AG04450 (cell line): ENCODE results near the gene MMP28. TPM values are rescaled to one million over a fixed set of nuclear protein-coding genes. Genes with fewer than 3 reads are reported as not detected.

Experiments
- CTCF ChIA-PET: fragments of 300-600, 350-600 bp; formaldehyde crosslinking; extraction: SDS; loops from one replicate; lab custom pipeline; 2022; ENCODE audit warnings: antibody characterized with exemption, inconsistent platforms; lab: Charles Lee
- POLR2A ChIA-PET: fragments of 350-600 bp; formaldehyde crosslinking; extraction: SDS; loops from one replicate; lab custom pipeline; 2021; ENCODE audit warnings: antibody characterized with exemption, inconsistent platforms; lab: Yijun Ruan, JAX
- DNase-seq: peaks from one replicate; pipeline ENCODE4 v3.0.0-alpha.2; 2011; ENCODE audit warnings: low read depth, low spot score
- H3K27ac ChIP-seq: one replicate; pipeline ENCODE4 v1.5.1; 2012; ENCODE audit warnings: low read depth, low read length, control low read depth
- H3K27me3 ChIP-seq: one replicate; pipeline ENCODE4 v1.6.0; 2012; ENCODE audit warnings: low read length; ENCODE audit not compliant: control insufficient read depth, insufficient read depth
- H3K4me3 ChIP-seq: 2 replicates; pipeline ENCODE4 v1.5.1; 2011; ENCODE audit warnings: mild to moderate bottlenecking, low read depth, low read length, control low read depth
- H3K9me3 ChIP-seq: 2 replicates; pipeline ENCODE4 v1.5.1; 2012; ENCODE audit warnings: low read length; ENCODE audit not compliant: control insufficient read depth, insufficient read depth
- polyA plus RNA-seq: library from polyadenylated mRNA; depleted of rRNA; stranded (reverse); fragments of >200 nt; gene quantifications from 2 replicates; pipeline ENCODE4 v1.2.3, GENCODE V29; 2011
- TF ChIP-seq, protein P1 (sequence below): IDR thresholded peaks from 2 replicates; pipeline ENCODE4 v1.5.1; 2011; ENCODE audit warnings: low read depth, low read length, control low read depth, inconsistent platforms

Gene MMP28
- polyA plus RNA-seq, 1 experiment, result 0.17 TPM

- H3K27me3 ChIP-seq, result peaks cover 27% of the 10 kb centered on the region
- no peak overlapping the region for H3K4me3 ChIP-seq
- H3K9me3 ChIP-seq, result no peaks in the 10 kb centered on the region; the same call in 1 of the 2 replicates
- TF ChIP-seq, protein P1, sequence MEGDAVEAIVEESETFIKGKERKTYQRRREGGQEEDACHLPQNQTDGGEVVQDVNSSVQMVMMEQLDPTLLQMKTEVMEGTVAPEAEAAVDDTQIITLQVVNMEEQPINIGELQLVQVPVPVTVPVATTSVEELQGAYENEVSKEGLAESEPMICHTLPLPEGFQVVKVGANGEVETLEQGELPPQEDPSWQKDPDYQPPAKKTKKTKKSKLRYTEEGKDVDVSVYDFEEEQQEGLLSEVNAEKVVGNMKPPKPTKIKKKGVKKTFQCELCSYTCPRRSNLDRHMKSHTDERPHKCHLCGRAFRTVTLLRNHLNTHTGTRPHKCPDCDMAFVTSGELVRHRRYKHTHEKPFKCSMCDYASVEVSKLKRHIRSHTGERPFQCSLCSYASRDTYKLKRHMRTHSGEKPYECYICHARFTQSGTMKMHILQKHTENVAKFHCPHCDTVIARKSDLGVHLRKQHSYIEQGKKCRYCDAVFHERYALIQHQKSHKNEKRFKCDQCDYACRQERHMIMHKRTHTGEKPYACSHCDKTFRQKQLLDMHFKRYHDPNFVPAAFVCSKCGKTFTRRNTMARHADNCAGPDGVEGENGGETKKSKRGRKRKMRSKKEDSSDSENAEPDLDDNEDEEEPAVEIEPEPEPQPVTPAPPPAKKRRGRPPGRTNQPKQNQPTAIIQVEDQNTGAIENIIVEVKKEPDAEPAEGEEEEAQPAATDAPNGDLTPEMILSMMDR, result no peak
- CTCF ChIA-PET, result interaction anchor here (0.8 to 13.6 kb wide), 13 partner anchors 11 to 53 kb away, joined by 3 to 478 read pairs (median 4); partner anchors contain the start of gene TAF15
- no peak overlapping the region for H3K27ac ChIP-seq
- POLR2A ChIA-PET, result interaction anchor here (1.0 kb wide), 1 partner anchor 42 kb away, joined by 10 read pairs; the partner anchor contains the start of gene TAF15
- no peak for DNase-seq
Measured at GRCh38 chr17:35766489-35766877, 29.0 kb downstream of the MMP28 start.

DNA sequence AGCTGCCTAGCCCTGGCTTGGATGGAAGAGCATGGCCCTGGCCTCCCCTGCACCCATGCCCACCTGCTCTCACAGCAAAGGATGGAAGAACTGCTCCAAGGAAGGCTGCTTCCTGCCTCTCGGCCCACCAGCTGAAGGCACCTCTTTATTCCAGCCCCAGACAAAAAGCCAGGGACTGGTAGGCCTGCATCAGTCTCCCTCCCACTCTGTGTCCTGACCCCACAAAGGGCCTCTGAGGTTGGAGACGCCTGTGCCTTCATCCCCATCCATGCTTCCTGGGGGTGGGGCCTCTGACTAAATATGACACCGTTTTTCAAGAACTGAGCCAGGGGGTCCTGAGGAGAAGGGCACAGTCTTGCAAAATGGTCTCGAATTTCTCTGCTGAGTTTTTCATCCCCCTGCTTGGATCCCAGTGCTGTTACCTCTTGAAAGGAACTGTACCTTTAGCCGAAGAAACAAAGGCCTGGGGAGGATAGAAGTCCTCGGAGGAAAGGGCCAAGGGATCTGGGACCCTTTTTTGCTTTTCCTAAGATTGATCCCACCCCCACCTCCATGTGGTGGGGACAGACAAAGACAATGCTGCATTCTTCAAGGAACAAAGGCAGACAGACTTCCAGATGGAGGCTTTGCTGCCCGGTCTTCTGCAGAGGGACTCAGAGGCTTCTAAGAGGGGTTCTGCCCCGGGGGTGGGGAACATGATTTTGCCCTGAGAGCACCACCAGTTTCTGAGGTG is 29.5 kb downstream of the MMP28 start:
- DNase-seq, result no peak
- no peak overlapping the region for H3K4me3 ChIP-seq
- no peaks in the 10 kb centered on the region; the same call in 1 of the 2 replicates for H3K9me3 ChIP-seq
- H3K27ac ChIP-seq, result no peak overlapping the region
- POLR2A ChIA-PET, result interaction anchor here (2.5 kb wide), 1 partner anchor 43 kb away, joined by 24 read pairs; the partner anchor contains the start of gene TAF15
- TF ChIP-seq, protein P1, result no peak
- peaks cover 27% of the 10 kb centered on the region for H3K27me3 ChIP-seq
- CTCF ChIA-PET, result interaction anchor here (0.9 to 13.6 kb wide), 7 partner anchors 11 to 49 kb away, joined by 3 to 478 read pairs (median 6); partner anchors contain the start of gene TAF15

DNA sequence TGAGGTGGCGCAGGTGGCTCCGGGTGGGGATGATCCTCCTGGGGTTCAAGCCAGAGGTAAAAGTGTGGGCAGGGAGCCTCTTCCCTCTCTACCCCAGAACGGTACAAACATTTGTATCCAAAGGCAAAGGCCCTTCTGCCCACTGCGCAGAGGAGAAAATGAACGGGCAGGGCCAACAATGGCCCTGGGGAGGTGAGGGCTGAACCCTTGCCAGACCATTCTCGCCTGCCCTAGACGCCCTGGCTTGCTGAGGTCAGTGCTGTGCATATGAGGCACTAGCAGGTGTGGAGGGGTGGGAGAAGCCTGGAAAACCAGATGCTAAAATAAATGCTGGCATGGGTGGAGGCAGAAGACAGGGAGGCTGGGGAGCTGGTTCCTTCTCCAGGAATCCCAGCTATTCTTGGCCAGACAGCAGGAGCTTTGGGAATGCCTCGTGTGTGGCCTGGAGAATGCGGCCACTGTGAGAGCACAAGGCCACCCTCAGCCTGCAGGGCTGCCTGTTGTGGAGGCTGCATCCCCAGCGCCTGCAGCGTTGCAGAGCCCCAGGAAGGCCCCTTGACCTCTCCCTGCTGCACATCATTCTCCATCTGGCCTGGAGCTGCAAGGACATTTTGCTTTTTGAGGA is 30.2 kb downstream of the MMP28 start:
- POLR2A ChIA-PET, result interaction anchor here (0.6 to 2.5 kb wide), 2 partner anchors 39 to 44 kb away, joined by 9 to 24 read pairs; partner anchors contain the start of gene TAF15
- TF ChIP-seq, protein P1, result no peak
- CTCF ChIA-PET, result interaction anchor here (1.0 to 13.6 kb wide), 10 partner anchors 10 to 196 kb away, joined by 3 to 478 read pairs (median 18); partner anchors contain the start of gene TAF15

DNA sequence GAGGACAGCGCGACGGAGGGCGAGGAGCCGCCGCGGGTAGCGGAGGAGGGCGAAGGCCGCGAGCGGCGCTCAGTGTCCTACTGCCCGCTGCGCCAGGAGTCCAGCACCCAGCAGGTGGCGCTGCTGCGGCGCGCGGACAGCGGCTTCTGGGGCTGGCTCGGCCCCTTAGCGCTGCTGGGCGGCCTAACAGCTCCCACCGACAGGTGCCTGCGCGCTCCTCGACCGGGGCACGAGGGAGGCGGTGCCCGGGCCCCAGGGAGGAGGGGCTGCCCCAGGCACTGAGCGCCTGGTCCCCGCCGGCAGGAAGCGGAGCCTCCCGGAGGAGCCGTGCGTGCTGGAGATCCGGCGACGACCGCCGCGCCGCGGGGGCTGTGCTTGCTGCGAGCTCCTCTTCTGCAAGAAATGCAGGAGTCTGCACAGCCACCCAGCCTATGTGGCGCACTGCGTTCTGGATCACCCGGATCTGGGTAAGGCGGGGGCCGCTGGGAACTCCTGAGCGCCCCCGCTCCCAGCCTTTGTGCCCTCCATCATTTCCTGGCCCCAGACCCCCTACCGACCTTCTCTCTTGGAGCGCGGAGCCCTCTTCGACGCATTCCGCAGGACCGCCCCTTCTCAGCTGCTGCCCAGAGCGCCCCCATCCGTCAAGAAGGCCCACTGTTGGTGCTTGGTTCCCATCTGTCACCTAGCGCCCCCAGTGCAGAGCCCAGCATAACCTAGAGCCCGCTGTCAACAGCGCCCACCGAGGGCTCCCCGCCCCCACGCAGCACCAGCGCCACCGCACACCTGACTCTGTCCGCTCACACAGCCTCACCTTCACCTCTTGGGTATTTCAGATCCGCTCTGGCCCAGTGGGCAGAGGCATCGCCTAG is 31.1 kb downstream of the MMP28 start:
- Histone ChIP-seq H3K27me3 (peaks cover 34% of the 10 kb centered on the region), H3K9me3 (no peaks in the 10 kb centered on the region), H3K4me3 (peak overlapping the region; percentile 49), H3K27ac (no peak overlapping the region)
- TF ChIP-seq, protein P1, result peak; percentile 85
- ChIA-PET POLR2A (interaction anchor here (0.5 to 2.5 kb wide), 5 partner anchors 40 to 186 kb away, joined by 3 to 24 read pairs (median 5); partner anchors contain the start of genes PEX12 and TAF15), CTCF (interaction anchor here (0.7 to 13.6 kb wide), 43 partner anchors 9 to 719 kb away, joined by 3 to 478 read pairs (median 5); partner anchors contain the start of genes GAS2L2 and TAF15)
- no peak for DNase-seq

More for the DNA sequence above, 30.2 kb downstream of the MMP28 start:
- Histone ChIP-seq H3K27ac (no peak overlapping the region), H3K27me3 (peaks cover 33% of the 10 kb centered on the region), H3K4me3 (no peak overlapping the region), H3K9me3 (no peaks in the 10 kb centered on the region; the same call in 1 of the 2 replicates)
- no peak for DNase-seq
